NCI-H146 (cell line): ENCODE results near the gene ALPL.

Experiments
- DNase-seq: peaks from one replicate; lab custom pipeline; 2025; lab: John Stamatoyannopoulos, UW

ALPL gene

DNA sequence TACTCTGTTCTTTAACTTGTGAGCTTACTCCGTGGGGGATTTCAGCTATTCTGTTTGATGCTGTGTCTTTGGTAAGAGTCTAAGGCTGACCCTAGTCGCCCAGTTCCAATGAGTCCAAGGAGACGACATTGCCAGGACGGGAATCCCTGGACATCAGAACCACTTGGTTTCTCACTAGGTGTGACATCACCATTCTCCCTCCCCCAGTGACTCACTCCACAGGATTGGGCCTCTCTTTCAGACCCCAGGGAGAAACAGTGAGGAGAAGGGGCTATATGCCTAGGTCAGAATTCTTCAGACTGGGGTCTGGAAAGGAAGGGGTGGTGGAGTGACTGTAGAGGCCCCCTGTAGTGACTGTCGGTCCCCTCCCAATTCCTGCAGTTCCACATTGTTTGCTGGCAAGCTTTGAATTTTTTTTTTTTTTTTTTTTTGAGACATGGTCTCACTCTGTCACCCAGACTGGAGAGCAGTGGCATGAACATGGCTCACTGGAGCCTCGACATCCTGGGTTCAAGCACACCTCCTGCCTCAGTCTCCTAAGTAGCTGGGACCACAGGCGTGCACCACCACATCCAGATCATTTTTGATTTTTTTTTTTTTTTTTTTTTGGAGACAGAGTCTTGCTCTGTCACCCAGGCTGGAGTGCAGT, 21.3 kb downstream of the ALPL start:
- no peak for DNase-seq

DNA sequence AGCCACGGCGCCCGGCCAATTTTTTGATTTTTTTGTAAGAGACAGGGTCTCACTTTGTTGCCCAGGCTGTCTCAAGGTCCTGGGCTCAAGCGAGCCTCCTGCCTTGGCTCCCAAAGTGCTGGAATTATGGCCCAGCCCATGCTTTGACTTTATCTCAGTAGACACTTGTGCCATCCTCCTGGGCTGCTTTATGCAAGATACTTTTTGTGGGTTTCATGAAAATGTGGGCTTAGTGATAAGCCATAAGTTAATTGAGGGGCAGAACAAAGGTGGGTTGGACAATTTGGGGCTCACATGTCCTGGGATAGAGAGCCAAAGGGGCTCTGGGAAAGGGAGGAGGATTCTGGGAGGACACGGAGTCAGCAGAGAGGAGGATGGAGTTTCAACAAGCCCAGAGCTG, 22.0 kb downstream of the ALPL start:
- DNase-seq = no peak

GRCh38 chr1:21532496-21532895, 23.3 kb downstream of the ALPL start:
- no peak for DNase-seq

GRCh38 chr1:21532992-21533534, 23.8 kb downstream of the ALPL start:
- DNase-seq = no peak

GRCh38 chr1:21534146-21534545, 24.9 kb downstream of the ALPL start:
- DNase-seq = no peak

DNA sequence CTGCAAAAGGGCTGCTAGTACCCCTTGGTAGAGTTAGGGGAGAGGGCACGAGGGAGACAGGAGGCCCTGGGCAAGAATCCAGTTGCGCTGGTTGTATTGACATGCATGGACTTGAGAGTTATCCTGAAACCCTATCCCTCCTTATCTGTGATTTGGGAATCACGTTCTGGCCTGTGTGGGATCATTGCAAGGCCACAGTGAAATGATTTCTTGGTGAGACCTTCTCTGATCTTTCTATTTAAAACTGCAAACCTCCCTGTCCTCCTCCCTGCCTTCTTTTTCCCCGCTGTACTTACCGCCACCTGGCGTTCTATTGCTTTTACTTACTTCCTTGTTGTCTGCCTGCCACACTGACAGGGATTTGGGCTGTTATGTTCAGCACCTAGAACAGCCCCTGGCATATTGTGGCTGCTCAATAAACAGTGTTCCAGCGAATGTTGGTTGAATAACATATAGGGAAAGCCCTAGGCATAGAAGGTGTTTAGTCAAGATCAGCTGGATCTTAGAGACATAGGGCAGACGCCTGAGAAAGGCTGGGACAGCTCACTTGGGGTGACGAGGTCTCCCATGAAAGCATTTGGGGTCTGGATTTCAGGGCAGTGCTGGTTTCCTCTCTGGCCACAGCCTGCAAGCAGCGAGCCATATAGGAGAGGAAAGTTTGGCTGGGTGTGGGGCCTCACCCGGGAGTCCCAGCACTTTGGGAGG, 25.6 kb downstream of the ALPL start:
- peak; percentile 43 for DNase-seq

DNA sequence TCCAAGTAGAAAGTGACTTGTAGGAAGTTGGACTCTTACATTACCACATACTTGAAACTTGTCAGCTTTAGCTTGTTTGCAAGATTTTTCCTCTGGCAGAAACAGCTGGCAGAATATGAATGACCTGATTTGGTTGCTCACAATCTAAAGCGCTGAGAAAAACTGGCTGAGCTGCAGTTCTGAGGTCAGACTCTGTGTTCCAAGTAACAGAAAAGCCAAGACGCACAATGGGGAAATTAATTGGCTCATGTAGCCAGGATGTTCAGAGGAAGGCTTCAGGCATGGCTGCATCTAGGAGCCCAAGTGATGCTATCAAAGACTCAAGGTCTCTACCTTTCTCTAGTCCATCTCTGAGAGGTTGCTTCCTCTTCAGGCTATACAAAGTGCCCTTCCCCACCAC, 27.0 kb downstream of the ALPL start:
- no peak for DNase-seq

GRCh38 chr1:21537511-21537931, 28.3 kb downstream of the ALPL start:
- DNase-seq = no peak

GRCh38 chr1:21537932-21538630, 28.9 kb downstream of the ALPL start:
- DNase-seq = no peak

DNA sequence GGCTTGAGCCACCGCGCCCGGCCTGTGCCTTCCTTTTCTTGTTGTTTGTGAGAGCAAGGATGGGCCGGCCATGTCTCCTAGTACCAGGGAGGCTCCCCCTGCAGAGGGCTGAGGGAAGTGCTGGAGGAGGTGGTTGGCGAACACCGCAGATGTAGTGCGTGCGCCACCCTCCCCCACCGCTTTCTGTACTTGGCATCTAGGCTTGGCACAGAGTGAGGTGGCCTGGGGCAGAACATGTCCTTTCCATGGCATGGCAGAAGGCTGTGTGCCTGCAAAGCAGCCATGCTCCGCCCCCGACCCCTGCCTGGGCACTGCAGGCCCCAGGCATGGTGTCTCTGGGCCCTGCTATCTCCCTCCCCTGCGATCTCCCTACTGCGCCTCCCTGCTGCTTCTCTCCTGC, 30.7 kb downstream of the ALPL start:
- no peak for DNase-seq

GRCh38 chr1:21541329-21541728, 32.1 kb downstream of the ALPL start:
- DNase-seq = no peak

DNA sequence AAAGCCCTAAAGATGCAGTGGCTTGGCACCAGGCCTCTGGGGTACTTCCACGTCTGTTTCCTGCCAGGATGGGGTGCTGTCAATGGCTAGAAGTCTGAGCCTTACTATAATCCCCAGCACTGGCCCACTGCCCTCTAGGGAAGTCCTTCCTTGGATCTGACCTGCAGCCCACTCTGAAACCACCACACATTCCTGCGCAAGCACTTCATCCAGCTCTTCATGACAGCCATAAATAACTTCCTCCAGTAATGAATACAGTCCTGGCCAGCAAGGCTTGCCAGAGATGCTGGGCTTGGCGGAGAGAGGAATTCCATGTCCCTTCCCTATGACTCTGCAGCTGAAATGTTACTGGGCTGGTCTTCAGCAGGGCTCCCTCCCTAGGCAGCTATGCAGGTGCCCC, 32.6 kb downstream of the ALPL start:
- DNase-seq = no peak

- no peak for DNase-seq
These were observed 34.4 kb downstream of the ALPL start for GRCh38 chr1:21543598-21543997.

DNA sequence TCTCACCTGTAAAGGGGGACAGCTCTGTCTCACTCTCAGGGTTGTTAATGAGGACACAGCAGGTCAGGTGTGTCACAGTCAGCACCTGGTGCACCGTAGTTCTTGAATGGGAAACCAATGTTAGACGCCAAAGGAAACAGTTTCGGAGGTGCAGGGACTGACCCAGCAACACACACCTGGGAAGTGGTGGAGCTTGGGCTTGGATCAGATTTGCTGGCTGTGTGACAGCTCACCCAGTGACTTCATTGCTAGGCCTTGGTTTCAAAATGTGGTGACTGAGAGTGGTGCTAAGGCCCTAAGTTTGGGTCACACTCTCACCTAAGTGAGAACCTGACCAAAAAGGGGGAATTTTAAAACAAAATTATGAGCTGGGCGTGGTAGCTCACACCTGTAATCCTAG, 34.9 kb downstream of the ALPL start:
- DNase-seq = no peak

GRCh38 chr1:21546122-21546825, 37.1 kb downstream of the ALPL start:
- no peak for DNase-seq

DNA sequence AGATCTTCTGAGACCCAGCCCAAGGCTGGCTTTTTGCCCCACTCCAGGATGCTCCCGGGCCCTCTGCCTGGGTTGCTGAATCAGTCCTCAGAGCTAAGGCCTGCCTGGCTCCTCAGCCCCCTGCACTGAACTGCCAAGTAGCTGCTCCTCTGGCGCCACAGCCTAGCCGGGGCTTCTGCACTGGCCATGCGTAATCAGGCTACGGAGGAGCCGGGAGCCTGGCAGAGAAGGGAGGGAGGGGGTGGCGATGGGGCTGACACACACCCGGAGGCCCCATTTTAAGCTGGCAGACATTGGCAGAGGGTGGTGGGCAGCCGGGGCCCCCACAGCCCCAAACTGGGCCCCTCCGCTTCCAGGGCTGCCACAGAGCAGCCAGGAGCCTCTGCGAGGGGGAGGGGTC, 38.7 kb downstream of the ALPL start:
- no peak for DNase-seq

DNA sequence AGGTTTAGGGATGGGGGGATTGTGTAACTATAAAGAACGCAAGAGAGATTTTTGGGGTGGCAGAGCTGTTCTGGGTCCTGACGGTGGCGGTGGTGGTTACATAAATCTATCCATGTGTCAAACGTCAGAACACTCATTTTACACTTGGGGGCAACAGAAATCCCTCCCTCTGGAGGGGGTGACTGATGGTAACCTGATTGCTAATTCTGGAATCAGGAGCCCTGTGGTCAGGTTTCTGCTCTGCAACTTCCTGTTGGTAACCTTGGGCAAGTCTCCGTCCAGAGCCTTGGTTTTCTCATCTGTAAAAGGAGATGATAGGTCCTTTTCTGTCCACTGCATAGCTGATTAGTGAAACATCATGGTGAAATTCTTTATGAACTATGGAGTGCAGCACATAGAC, 40.9 kb downstream of the ALPL start:
- DNase-seq = no peak

- DNase-seq = no peak
These were observed 41.7 kb downstream of the ALPL start for GRCh38 chr1:21550866-21551475.

DNA sequence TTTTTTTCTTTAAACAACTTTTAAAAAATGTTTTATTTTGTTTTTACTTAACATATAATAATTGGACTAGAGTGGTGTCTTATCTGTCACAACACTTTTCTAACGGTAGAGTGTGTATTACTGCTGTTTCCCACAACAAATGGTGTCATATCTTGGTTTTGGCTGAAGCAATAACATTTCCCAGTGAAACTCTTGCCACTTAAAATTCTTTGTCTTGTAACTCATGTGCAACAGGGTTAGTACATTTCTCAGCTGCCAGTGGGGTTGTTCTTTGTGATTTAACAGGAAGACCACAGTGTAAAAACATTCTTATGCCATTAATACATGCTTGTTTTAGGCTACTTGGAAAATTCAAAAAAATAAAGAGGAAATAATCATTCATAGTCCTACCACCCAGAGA, 43.5 kb downstream of the ALPL start:
- DNase-seq = no peak

GRCh38 chr1:21553116-21553926, 44.1 kb downstream of the ALPL start:
- DNase-seq = no peak
